Stimulated activated naive B cell treated with anti-CD40 and anti-IgM and Interleukin-4, amounts not matched to agents 10 μg/mL and 1 μg/mL and 100 μg/mL, for 72 hours (primary cell): ENCODE measurements around the gene SCUBE1.

ENCODE experiments used
- ATAC-seq, 2 donors: fragments of 150-1000 bp; cut with Tn5 transposase; replicated peaks; 2 replicates each; pipeline ENCODE4 v1.10.0; 2021; ENCODE audit warnings: moderate library complexity in 1 of 2
- DNase-seq: peaks from one replicate; pipeline ENCODE4 v3.0.0; 2021
- H3K27ac Mint-ChIP-seq: one replicate; pipeline ENCODE4 v1.8.0; 2022; ENCODE audit warnings: mild to moderate bottlenecking, mixed read lengths
- H3K27me3 Mint-ChIP-seq, 2 donors: one replicate each; pipeline ENCODE4 v1.8.0; 2022; ENCODE audit warnings: mixed read lengths in 2 of 2
- H3K36me3 Mint-ChIP-seq, 2 donors: one replicate each; pipeline ENCODE4 v1.8.0; 2022; ENCODE audit warnings: mixed read lengths in 2 of 2, mild to moderate bottlenecking in 1 of 2
- H3K4me1 Mint-ChIP-seq, 2 donors: one replicate each; pipeline ENCODE4 v1.8.0; 2022; ENCODE audit warnings: mixed read lengths in 2 of 2, mild to moderate bottlenecking in 1 of 2
- H3K4me3 Mint-ChIP-seq, 2 donors: one replicate each; pipeline ENCODE4 v1.8.0; 2022; ENCODE audit warnings: mild to moderate bottlenecking in 2 of 2, mixed read lengths in 2 of 2, moderate library complexity in 1 of 2
- H3K9me3 Mint-ChIP-seq, 2 donors: one replicate each; pipeline ENCODE4 v1.8.0; 2022; ENCODE audit warnings: mixed read lengths in 2 of 2, mild to moderate bottlenecking in 1 of 2

SCUBE1 gene

DNA sequence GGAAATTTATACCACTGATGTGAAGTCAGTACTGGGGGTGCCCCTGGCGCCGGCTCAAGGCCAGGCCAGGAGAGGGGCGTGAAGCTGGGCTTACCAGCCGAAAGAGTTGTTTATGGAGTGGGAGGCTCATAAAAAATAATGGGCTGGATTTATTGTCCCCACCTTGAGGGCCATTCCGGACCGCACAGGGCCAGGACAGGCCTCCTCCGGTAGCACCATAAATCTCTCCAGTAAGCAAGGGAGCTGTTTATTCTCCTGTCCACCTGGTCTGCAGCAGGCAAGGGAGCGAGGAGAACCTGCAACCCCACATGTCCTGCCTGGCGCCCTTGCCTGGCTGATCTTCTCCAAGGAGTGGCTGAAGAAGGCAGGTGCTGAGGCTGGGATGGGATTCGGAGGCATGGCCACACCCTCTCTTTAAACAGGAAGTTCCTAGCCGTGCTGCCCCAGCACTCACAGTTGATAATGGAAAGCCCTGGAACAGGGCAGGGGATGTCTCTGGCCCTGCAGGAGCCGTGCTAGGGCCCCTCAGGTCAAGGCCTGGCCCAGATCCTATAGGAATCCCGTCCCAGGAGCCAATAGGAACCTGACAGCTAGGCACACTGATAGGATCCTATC is 65.1 kb downstream of the SCUBE1 start:
- DNase-seq: no peak
- H3K27ac Mint-ChIP-seq: no peak overlapping the region

DNA sequence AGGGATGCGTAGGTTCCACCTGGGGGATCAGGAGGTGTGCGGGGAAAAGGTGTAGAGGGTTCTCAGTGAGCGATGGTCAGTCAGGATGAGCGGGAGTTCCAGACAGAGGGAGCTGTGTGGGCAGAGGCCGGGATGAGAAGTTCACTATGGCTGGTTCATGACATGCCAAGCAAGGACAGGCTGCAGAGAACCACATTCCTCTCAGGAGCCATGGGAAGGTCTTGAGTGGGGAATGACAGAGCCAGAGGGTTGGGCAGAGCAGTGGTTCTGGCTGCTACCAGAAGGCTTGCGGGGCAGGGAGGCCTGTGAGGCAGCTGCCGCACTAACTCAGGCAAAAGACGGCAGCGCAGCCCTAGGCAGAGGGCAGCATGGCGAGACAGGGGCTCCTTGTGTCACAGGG is 66.1 kb downstream of the SCUBE1 start:
- peaks cover 0 to 3% of the 10 kb centered on the region in 2 donors for H3K4me1 Mint-ChIP-seq
- H3K4me3 Mint-ChIP-seq: no peak overlapping the region
- ATAC-seq (no peak), DNase-seq (no peak)
- H3K27me3 Mint-ChIP-seq: peaks cover 31 to 33% of the 10 kb centered on the region in 2 donors
- H3K36me3 Mint-ChIP-seq: no peaks in the 10 kb centered on the region
- H3K27ac Mint-ChIP-seq: no peak overlapping the region
- no peaks in the 10 kb centered on the region for H3K9me3 Mint-ChIP-seq

More for the DNA sequence above, 65.1 kb downstream of the SCUBE1 start:
- H3K36me3 Mint-ChIP-seq: no peaks in the 10 kb centered on the region
- H3K4me1 Mint-ChIP-seq: peaks cover 0 to 3% of the 10 kb centered on the region in 2 donors
- no peak for ATAC-seq
- no peaks in the 10 kb centered on the region for H3K9me3 Mint-ChIP-seq
- H3K4me3 Mint-ChIP-seq: no peak overlapping the region
- peaks cover 26 to 38% of the 10 kb centered on the region in 2 donors for H3K27me3 Mint-ChIP-seq

DNA sequence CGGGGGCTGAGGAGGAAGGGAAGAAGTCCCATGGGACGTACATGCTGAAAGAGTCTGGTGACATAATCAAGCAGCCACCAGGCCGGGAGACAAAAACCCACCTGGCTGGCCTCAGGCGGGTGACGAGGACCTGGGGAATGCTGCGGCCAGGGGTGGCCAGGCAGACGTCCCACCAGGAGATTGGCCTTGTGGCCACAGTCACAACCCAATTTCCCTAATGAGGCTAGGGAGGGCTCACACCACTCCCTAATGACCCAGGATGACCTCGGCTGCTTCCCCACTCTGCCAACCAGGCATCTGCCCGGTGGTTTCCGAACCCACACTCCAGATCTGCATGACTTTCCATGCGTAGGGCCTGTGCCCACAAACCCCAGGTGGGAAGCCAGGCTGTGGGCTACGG is 66.9 kb downstream of the SCUBE1 start:
- H3K4me1 Mint-ChIP-seq: peaks cover 0 to 3% of the 10 kb centered on the region in 2 donors
- no peak for DNase-seq
- no peak for ATAC-seq
- peaks cover 25 to 27% of the 10 kb centered on the region in 2 donors for H3K27me3 Mint-ChIP-seq
- no peaks in the 10 kb centered on the region for H3K36me3 Mint-ChIP-seq
- H3K27ac Mint-ChIP-seq: no peak overlapping the region
- no peaks in the 10 kb centered on the region for H3K9me3 Mint-ChIP-seq
- H3K4me3 Mint-ChIP-seq: no peak overlapping the region

DNA sequence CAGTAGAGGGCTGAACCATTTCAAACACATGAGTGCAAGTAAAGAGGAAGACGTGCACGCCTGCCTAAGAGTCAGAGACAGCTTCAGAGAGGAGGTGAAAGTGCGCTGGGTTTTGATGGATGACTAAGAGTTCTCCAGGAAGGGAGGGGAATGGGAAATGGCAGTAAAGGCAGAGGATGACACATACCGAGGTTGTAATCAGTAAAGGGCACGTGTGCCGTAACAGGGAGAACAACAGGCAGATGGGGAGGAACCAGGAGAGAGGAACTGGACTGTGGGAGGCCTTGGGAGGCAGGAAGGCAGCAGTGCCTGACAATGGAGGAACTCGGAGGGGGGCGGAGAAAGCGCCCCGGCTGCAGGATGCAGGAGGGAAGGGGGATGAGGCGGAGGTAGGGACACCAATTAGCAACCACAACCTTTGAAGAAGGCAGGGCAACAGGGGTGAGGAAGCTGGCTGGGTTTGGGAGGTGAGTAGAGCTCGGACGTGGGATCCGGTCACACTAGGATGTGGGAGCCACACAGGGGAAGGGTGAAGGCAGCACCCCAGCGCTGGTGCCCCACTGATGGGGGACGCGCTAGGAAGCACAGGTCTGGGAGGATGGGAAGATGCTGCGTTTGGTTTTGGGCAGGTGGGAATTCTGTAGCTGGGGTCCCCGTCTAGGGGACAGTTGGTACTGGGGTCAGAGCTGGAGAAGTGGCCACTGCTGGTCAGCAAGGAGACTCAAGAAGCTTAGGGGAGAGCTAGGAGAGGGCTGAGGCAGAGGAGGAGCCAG is 67.4 kb downstream of the SCUBE1 start:
- ATAC-seq (no peak), DNase-seq (no peak)
- Mint-ChIP-seq H3K36me3 (no peaks in the 10 kb centered on the region), H3K4me3 (no peak overlapping the region), H3K9me3 (no peaks in the 10 kb centered on the region), H3K27ac (no peak overlapping the region), H3K4me1 (peaks cover 0 to 3% of the 10 kb centered on the region in 2 donors), H3K27me3 (peaks cover 24 to 27% of the 10 kb centered on the region in 2 donors)

DNA sequence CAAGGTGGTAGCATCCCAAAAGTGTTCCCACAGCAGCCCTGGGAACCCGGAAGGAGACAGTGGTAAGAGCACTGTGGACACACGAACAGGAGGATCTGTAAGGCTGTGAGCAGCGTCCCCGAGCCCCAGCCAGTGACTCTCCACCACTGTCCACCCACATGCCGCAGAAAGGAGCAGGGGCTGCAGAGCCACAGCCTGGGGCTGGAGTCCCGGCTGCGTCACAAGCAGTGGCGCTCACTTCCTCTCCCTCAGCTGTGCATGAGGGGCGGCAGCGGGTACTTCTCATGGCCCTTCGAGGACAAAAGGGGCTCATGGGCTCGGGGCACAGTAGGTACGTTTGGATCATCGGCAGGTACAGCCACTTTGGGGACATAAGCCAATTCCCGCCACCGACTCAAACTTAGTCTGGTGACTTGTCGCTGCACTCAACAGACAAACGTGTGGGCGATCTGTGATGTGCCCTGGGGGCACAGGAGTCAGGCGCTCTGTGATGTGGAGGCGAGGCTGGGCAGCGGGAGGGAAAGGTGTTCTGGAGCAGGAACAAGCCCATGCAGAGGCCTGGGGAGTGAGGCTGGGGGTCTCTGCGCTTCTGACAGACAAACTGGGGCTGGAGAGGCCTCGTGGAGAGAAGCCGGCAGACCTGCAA is 68.5 kb downstream of the SCUBE1 start:
- DNase-seq: no peak
- Mint-ChIP-seq H3K4me3 (no peak overlapping the region), H3K9me3 (no peaks in the 10 kb centered on the region), H3K27me3 (peaks cover 24 to 27% of the 10 kb centered on the region in 2 donors), H3K27ac (no peak overlapping the region), H3K4me1 (peaks cover 0 to 3% of the 10 kb centered on the region in 2 donors), H3K36me3 (no peaks in the 10 kb centered on the region)
- no peak for ATAC-seq

DNA sequence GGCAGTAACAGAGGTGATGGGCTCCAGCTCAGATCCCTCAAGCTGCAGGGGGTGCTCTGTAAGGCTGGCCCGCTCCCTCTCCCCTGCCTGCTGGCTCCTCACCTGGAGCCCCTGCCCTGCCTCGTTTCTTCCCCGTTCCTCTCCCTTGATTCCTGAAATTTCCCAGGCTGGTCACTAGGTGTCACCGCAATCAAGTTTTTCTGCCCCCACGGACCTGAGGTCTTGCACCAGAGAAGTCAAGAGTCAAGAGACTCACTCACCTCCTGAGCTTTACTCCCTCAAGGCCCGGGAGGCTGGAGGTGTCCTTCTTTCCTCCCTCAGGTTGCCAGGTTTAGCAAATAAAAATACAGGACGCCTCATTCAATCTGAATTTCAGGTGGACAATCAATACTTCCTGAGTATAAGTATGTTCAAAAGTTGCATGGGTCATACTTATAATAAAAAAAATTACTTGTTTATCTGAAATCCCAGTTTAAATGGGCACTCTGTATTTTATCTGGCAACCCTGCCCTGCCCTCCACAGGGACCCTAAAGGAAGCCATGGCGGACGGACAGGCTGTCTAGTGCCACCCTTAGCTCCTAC is 69.2 kb downstream of the SCUBE1 start:
- ATAC-seq: peak; percentile 58 to 75
- Mint-ChIP-seq H3K36me3 (no peaks in the 10 kb centered on the region), H3K4me3 (no peak overlapping the region), H3K4me1 (peaks cover 0 to 3% of the 10 kb centered on the region in 2 donors), H3K27me3 (peaks cover 24 to 27% of the 10 kb centered on the region in 2 donors), H3K27ac (no peak overlapping the region), H3K9me3 (no peaks in the 10 kb centered on the region)
- peak; percentile 31 for DNase-seq

DNA sequence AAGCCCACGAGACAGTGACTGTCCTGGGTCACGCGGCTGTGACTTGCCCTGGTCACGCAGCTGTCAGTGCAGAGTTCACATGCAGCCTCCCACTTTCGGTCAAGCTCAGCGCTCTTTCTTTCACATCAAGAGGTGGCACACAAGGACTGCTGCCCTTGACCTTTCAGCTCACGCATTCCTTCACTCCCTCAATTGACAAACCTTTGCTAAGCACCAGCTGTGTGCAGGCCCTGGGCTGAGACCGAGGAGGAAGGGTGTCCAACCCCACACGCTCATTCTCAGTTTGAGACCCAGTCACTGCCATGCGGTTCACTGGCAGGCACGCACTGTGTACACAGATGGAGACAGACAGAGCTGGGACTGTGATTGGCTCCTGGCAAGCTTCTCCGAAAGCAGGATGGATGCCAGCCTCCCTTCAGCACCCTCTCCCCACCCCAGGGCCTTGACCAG is 70.3 kb downstream of the SCUBE1 start:
- Mint-ChIP-seq H3K4me3 (no peak overlapping the region), H3K36me3 (no peaks in the 10 kb centered on the region), H3K9me3 (no peaks in the 10 kb centered on the region), H3K27ac (no peak overlapping the region), H3K4me1 (peaks cover 0 to 3% of the 10 kb centered on the region in 2 donors), H3K27me3 (peaks cover 24 to 27% of the 10 kb centered on the region in 2 donors)
- DNase-seq (no peak), ATAC-seq (no peak)

DNA sequence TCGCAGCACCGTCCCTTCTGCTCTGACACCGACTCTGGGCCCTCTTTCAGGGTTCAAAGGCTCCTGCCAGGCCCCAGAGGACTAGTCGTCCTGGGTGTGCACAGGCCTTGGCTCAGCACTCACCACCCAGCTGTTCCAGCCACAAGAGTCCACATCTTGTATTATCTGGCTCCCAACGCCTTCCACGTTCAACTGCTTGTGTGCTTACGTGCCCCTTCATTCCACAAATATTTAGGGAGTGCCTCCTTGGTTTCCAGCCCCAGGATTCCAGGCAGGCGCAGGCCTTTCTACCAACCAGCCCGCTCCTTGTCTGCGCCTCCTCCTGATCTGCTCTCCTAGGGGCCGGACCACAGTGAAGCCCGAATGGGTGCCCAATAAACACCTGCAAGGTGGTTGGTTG is 70.9 kb downstream of the SCUBE1 start:
- Mint-ChIP-seq H3K4me1 (peaks cover 0 to 3% of the 10 kb centered on the region in 2 donors), H3K4me3 (no peak overlapping the region), H3K9me3 (no peaks in the 10 kb centered on the region), H3K36me3 (no peaks in the 10 kb centered on the region), H3K27ac (no peak overlapping the region), H3K27me3 (peaks cover 27 to 30% of the 10 kb centered on the region in 2 donors)
- DNase-seq (no peak), ATAC-seq (no peak)

DNA sequence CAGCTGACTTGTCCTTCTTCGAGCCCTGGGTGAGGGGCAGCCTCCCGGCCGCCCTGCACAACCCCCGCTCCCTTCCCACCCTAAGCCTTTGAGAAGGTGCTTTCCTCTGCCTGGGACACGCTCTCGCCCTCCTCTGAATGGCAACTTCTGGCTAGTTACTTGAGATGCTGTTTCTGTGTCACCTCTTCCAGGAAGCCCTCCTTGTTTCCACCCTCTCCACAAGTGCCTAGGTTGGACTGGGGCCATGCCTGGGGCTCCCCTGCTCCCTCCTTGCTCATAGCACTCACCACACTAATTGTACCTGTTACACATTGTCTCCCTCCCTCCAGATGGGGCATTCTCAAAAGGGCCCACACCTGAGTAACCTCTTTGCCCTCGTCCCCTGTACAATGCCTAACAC is 72.2 kb downstream of the SCUBE1 start:
- Mint-ChIP-seq H3K9me3 (no peaks in the 10 kb centered on the region), H3K27ac (no peak overlapping the region), H3K4me3 (no peak overlapping the region), H3K4me1 (peaks cover 0 to 3% of the 10 kb centered on the region in 2 donors), H3K27me3 (peaks cover 25 to 35% of the 10 kb centered on the region in 2 donors), H3K36me3 (no peaks in the 10 kb centered on the region)
- DNase-seq (no peak), ATAC-seq (no peak)

DNA sequence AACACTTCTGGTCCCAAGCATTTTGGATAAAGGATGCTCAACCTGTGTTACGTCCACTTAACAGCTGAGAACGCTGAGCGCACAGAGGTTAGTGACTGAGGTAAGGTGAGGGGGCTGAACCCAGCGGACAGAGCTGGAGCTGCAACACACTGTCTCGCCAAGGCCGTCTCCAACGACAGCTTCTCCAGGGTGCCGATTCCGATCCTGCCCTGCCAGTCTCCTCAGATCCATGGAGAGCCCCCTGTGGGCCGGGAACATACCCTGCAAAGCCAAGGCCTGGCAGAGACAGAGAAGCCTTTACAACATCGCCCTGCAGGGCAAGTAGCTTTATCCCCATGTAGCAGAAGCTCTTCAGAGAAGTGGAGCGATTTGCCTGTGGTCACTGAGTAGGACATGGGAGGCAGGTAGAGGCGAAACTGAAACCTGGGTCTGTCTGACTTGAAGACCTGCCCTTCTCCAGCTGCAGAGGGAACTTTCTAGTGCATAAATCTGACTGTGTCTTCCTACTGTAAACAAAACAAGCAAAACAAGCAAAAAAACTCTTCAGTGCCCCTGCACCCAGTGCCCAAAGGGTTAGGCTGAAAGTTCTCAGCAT is 72.8 kb downstream of the SCUBE1 start:
- Mint-ChIP-seq H3K4me1 (peaks cover 0 to 3% of the 10 kb centered on the region in 2 donors), H3K4me3 (no peak overlapping the region), H3K27ac (no peak overlapping the region), H3K27me3 (peaks cover 20 to 29% of the 10 kb centered on the region in 2 donors), H3K9me3 (no peaks in the 10 kb centered on the region), H3K36me3 (no peaks in the 10 kb centered on the region)
- ATAC-seq: no peak
- DNase-seq: no peak

DNA sequence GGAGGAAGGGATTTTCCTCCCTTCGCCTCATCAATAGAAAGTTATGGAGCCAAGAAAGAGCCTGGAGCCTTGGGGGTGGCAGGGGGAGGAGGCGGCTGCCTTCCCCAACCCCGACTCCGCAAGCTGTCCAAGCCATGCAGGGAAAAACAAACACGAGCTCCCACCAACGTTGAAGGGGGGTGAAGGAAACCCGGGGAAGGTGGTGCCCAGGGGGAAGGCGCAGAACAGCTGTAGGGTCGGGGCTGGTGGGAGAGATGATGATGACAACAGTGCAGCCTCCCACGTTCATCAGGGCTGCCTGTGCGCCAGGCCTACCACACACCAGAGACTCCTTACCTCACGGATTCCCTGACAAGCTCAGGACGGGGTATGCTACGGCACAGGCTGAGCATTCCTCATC is 73.5 kb downstream of the SCUBE1 start:
- DNase-seq: no peak
- Mint-ChIP-seq H3K27me3 (peaks cover 20 to 25% of the 10 kb centered on the region in 2 donors), H3K27ac (no peak overlapping the region), H3K4me1 (peaks cover 3 to 4% of the 10 kb centered on the region in 2 donors), H3K9me3 (no peaks in the 10 kb centered on the region), H3K36me3 (no peaks in the 10 kb centered on the region), H3K4me3 (no peak overlapping the region)
- no peak for ATAC-seq

DNA sequence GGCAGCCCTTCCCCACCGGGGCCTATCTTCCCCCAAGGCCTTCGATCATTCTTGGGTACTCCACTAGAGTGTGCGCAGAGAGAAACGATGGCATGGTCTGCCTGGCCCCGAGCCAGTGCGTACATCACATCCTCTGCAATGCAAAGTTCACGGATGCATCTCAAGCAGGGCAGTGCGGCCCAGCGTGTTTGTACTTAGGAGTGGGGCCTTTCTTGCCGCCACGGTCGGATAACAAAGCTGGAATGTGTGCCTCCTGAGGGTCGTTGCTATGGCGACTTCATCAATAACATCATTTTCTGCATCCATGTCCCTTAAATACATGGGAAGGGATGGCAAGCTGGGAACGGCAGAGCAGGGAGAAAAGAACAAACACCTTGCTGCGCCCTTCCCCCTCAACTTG is 73.9 kb downstream of the SCUBE1 start:
- no peaks in the 10 kb centered on the region for H3K36me3 Mint-ChIP-seq
- no peaks in the 10 kb centered on the region for H3K9me3 Mint-ChIP-seq
- DNase-seq (no peak), ATAC-seq (no peak)
- H3K27ac Mint-ChIP-seq: no peak overlapping the region
- H3K4me1 Mint-ChIP-seq: peaks cover 6% of the 10 kb centered on the region in 2 donors
- peaks cover 22 to 23% of the 10 kb centered on the region in 2 donors for H3K27me3 Mint-ChIP-seq
- H3K4me3 Mint-ChIP-seq: no peak overlapping the region

DNA sequence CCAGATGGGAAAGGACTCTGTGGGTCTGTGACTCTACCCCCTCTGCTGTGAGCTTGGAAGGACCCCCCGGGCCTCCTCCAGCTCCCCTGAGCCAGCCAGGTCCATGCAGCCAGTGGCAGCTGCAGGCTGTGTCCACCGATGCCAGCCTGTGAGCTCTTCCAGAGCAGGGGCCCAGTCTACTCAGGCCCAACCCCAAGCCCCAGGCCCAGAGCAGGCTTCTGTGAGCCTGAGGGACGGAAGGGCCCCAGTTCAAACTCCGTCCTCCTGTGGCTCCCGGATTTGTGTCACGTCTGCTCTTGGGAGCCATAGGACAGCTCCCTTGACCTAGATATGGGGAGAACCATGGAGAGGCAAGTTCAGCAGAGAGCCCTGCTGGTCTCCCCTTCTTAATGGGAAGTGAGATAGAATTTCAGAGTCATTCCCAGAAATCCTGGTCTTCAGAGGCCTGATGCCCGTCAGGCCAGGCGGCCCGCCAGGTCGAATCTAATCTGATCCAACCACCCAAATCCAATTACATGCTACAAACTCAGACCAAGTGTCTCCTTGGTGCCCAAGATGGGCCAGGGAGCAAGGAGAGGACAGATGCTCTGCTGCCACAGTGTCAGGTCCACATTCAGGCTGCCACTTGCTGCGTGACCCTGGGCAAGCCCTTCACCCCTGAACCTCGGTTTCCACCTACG is 75.1 kb downstream of the SCUBE1 start:
- no peak for ATAC-seq
- H3K9me3 Mint-ChIP-seq: no peaks in the 10 kb centered on the region

More for the DNA sequence above, 75.1 kb downstream of the SCUBE1 start:
- no peak for DNase-seq
- Mint-ChIP-seq H3K36me3 (no peaks in the 10 kb centered on the region), H3K27ac (no peak overlapping the region), H3K4me3 (no peak overlapping the region), H3K4me1 (peaks cover 13 to 17% of the 10 kb centered on the region in 2 donors), H3K27me3 (peaks cover 19 to 20% of the 10 kb centered on the region in 2 donors)
